ENCODE data around the gene CCDC188. TPM values are rescaled to one million over a fixed set of nuclear protein-coding genes. Genes with fewer than 3 reads are reported as not detected.
A peak's percentile ranks its signal among the peaks of the same experiment; 100 is the strongest.

Gene CCDC188
- total and polyA plus RNA-seq, 9 of the 15 experiments (the other 6 are each of a cell fraction or from before 2014, with no cell fraction given): not detected

GRCh38 chr22:20130731-20131596 lies 19.9 kb downstream of the CCDC188 start (continued):
- TF ChIP-seq SMAD2 (IDR thresholded peaks at IDR 0.05; ENCODE audit: low read depth, low read length) (no peak), CHCHD3 (CRISPR knock-in tag; IDR thresholded peaks at IDR 0.05) (0 out of 2 replicates have a peak, but pooled peaks have one; percentile 48), MLX (CRISPR knock-in tag; conservative IDR thresholded peaks at IDR 0.05) (peak; percentile 11 to 59; a peak in 2 of 4 replicates), DDX20 (tag; IDR thresholded peaks at IDR 0.05; ENCODE audit: low read depth) (no peak), SMAD3 (CRISPR knock-in tag; conservative IDR thresholded peaks at IDR 0.05) (peak; percentile 64; the same call in 1 of the 2 replicates), POLR3G (IDR thresholded peaks at IDR 0.05; ENCODE audit: extremely low read depth, insufficient read length, insufficient replicate concordance) (no peak), ZFPM2 (CRISPR knock-in tag; IDR thresholded peaks at IDR 0.05) (peak; percentile 90; the same call in 1 of the 2 replicates), PATZ1 (CRISPR knock-in tag; IDR thresholded peaks at IDR 0.05; ENCODE audit: borderline replicate concordance) (no peak), U2AF1 (optimal IDR thresholded peaks at IDR 0.05; ENCODE audit: low read depth, low read length) (no peak), FOXO4 (CRISPR knock-in tag; IDR thresholded peaks at IDR 0.05) (0 out of 2 replicates have a peak, but pooled peaks have one; percentile 28), PHB (CRISPR knock-in tag; IDR thresholded peaks at IDR 0.05) (peak; percentile 96), ATF2 (CRISPR knock-in tag; IDR thresholded peaks at IDR 0.05) (no peak), MTF1 (CRISPR knock-in tag; IDR thresholded peaks at IDR 0.05; ENCODE audit: borderline replicate concordance) (0 out of 2 replicates have a peak, but pooled peaks have one; percentile 18), SAFB (IDR thresholded peaks at IDR 0.05; ENCODE audit: borderline replicate concordance, low read depth, low read length) (no peak), TCF7 (IDR thresholded peaks at IDR 0.05; ENCODE audit: borderline replicate concordance) (no peak), MEF2D (tag; conservative IDR thresholded peaks at IDR 0.05; ENCODE audit: low read depth) (no peak), SUPT5H (IDR thresholded peaks at IDR 0.05) (no peak), SMARCA4 (IDR thresholded peaks at IDR 0.05) (no peak), PTRF (tag; IDR thresholded peaks at IDR 0.05) (no peak), HNRNPK (IDR thresholded peaks at IDR 0.05; ENCODE audit: low read depth, low read length, poor library complexity, severe bottlenecking) (no peak), ZNF561 (CRISPR knock-in tag; conservative IDR thresholded peaks at IDR 0.05) (0 out of 2 replicates have a peak, but pooled peaks have one; percentile 6), BHLHE40 (IDR thresholded peaks at IDR 0.05; ENCODE audit: low read length) (no peak), ZSCAN29 (IDR thresholded peaks at IDR 0.05) (no peak; the same call in 1 of the 2 replicates)
